ENCODE measurements around the gene ZNF628.

The ZNF628 gene

DNA sequence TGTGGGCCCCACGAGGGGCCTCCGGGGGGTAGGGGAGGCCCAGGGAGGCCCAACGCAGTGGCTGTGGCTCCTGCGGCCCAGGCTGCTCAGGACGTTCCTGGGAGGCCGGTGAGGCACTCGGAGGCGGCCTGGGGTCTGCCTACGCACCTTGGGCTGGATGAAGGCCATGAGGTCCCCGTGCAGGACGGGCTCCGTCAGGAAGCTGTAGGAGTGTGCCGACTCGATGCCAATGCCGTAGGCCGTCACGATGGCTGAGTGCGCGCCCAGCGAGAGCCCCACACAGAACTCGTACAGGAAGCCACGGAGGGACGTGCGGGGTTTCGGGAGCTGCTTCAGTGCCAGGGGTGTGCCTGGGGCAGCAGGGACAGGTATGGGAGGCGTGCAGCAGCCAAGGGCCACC, 54.6 kb downstream of the ZNF628 start:
- no peak for DNase-seq

Data from suppressor macrophage treated with lipopolysaccharide for 4 hours (primary cell).